K562 (cell line): Measurements from ENCODE around the gene PDCD11. TPM values are rescaled to one million over a fixed set of nuclear protein-coding genes. Genes with fewer than 3 reads are reported as not detected.

ENCODE experiments used
- ATAC-seq: fragments of 200-7000 bp; cut with Tn5 transposase; 3 replicates; pipeline ENCODE4 v1.9.1; 2020; ENCODE audit warnings: moderate library complexity
- BruUV-seq: library from RNA; stranded (reverse); fragments of 400-500 nt; replicated peaks from 2 replicates; lab custom pipeline; 2021; lab: Mats Ljungman, UMichigan
- CTCF ChIA-PET: fragments of 300-600 bp; formaldehyde crosslinking; extraction: SDS; loops from one replicate; lab custom pipeline; 2021; ENCODE audit warnings: low intra/inter-chr PET ratio; lab: Yijun Ruan, JAX
- POLR2A ChIA-PET: fragments of 300-600, 350-650 bp; sonication (Branson Sonifier 250); formaldehyde crosslinking; extraction: SDS; loops from one replicate; lab custom pipeline; 2021; ENCODE audit warnings: antibody characterized with exemption, inconsistent platforms; lab: Yijun Ruan, JAX
- DNase-seq, 4 experiments: peaks; one replicate each; pipeline versions ENCODE4 v3.0.0 to v3.0.0-alpha.2; 2011 to 2018; ENCODE audit warnings: low spot score in 3 of 4, mixed read lengths in 3 of 4; ENCODE audit errors: extremely low read depth in 1 of 4
- FAIRE-seq: peaks from 2 replicates; lab custom pipeline; 2011; peaks lifted over from hg19 to GRCh38; lab: Jason Lieb, UNC
- H2AFZ ChIP-seq: 2 replicates; pipeline ENCODE4 v1.6.0; 2011; ENCODE audit warnings: low read depth, low read length, control low read depth, inconsistent platforms
- H3K27ac ChIP-seq: fragments of 200-600 bp; 3 replicates; pipeline ENCODE4 v1.8.0; 2011; ENCODE audit warnings: low read depth, mild to moderate bottlenecking, control low read depth, inconsistent platforms, low read length, moderate library complexity, mixed read lengths; ENCODE audit errors: extremely low read depth
- H3K27me3 ChIP-seq, 2 experiments: fragments of 300-600 bp in 1 of 2; 2 replicates in 1 of 2; 3 replicates in 1 of 2; pipeline versions ENCODE4 v1.6.0 to v1.8.0; 2011; ENCODE audit warnings: inconsistent platforms in 2 of 2, low read length in 2 of 2, mild to moderate bottlenecking in 1 of 2, mixed read lengths in 1 of 2, moderate library complexity in 1 of 2; ENCODE audit not compliant: control insufficient read depth in 2 of 2, insufficient read depth in 2 of 2
- H3K36me3 ChIP-seq: fragments of 300-600 bp; 3 replicates; pipeline ENCODE4 v1.8.0; 2011; ENCODE audit warnings: mild to moderate bottlenecking, low read length, inconsistent platforms; ENCODE audit not compliant: control insufficient read depth, insufficient read depth
- H3K4me1 ChIP-seq, 2 experiments: fragments of 200-600 bp in 1 of 2; replicated peaks in 1 of 2; 2 replicates in 1 of 2; 3 replicates in 1 of 2; pipeline versions ENCODE4 v1.5.1 to v1.8.0; 2011; ENCODE audit warnings: inconsistent platforms in 2 of 2, low read length in 2 of 2, mild to moderate bottlenecking in 1 of 2, mixed read lengths in 1 of 2, moderate library complexity in 1 of 2; ENCODE audit not compliant: control insufficient read depth in 2 of 2, insufficient read depth in 2 of 2
- H3K4me2 ChIP-seq: 2 replicates; pipeline ENCODE4 v1.6.1; 2011; ENCODE audit warnings: low read length, control low read depth, inconsistent platforms, mixed read lengths; ENCODE audit not compliant: insufficient read depth
- H3K4me3 ChIP-seq: fragments of 200-600 bp; sonication (generic), shearing (Covaris generic); 2 replicates; pipeline ENCODE4 v1.5.1; 2016; ENCODE audit warnings: control low read depth, inconsistent platforms
- H3K79me2 ChIP-seq: fragments of 200-600 bp; 3 replicates; pipeline ENCODE4 v1.8.0; 2011; ENCODE audit warnings: low read length, inconsistent platforms; ENCODE audit not compliant: control insufficient read depth, insufficient read depth
- H3K9ac ChIP-seq, 2 experiments: 2 replicates each; pipeline versions ENCODE4 v1.6.0 to v1.6.1; 2011; ENCODE audit warnings: low read depth in 2 of 2, low read length in 2 of 2, control low read depth in 1 of 2, inconsistent platforms in 1 of 2, mild to moderate bottlenecking in 1 of 2, mixed read lengths in 1 of 2; ENCODE audit not compliant: insufficient read depth in 1 of 2
- H3K9me1 ChIP-seq: one replicate; pipeline ENCODE4 v1.6.0; 2011; ENCODE audit warnings: inconsistent platforms, mild to moderate bottlenecking, low read length, moderate library complexity; ENCODE audit not compliant: control insufficient read depth, insufficient read depth
- H3K9me3 ChIP-seq: replicated peaks from 2 replicates; pipeline ENCODE4 v1.5.1; 2011; ENCODE audit warnings: low read depth, low read length, inconsistent platforms; ENCODE audit not compliant: control insufficient read depth, insufficient read depth
- H4K20me1 ChIP-seq: replicated peaks from 2 replicates; pipeline ENCODE4 v1.6.1; 2011; ENCODE audit warnings: low read length, inconsistent platforms, mixed read lengths; ENCODE audit not compliant: control insufficient read depth, insufficient read depth
- AFF4 ChIP-seq: sonication (generic); formaldehyde crosslinking; IDR thresholded peaks from 2 replicates; pipeline ENCODE4 v1.8.0; 2023; ENCODE audit warnings: mild to moderate bottlenecking, missing genetic modification reagents
- COPS2 ChIP-seq: fragments of 450-650 bp; conservative IDR thresholded peaks from 2 replicates; pipeline ENCODE4 v1.6.1; 2016; ENCODE audit warnings: mild to moderate bottlenecking, moderate library complexity
- DACH1 ChIP-seq: fragments of 450-650 bp; IDR thresholded peaks from 2 replicates; pipeline ENCODE4 v1.6.1; 2018; ENCODE audit not compliant: partially characterized antibody
- HCFC1 ChIP-seq: IDR thresholded peaks from 2 replicates; pipeline ENCODE4 v1.6.1; 2012; ENCODE audit warnings: low read depth, low read length, improper control_type of control experiment
- HNRNPH1 ChIP-seq: fragments of 200-400 bp; formaldehyde crosslinking; optimal IDR thresholded peaks from 2 replicates; pipeline ENCODE3; 2017; ENCODE audit warnings: low read depth, mild to moderate bottlenecking, low read length, moderate library complexity
- HSF4 ChIP-seq: fragments of 250-450 bp; sonication (Bioruptor Pico); IDR thresholded peaks from 2 replicates; pipeline ENCODE4 v2.1.2; 2022; ENCODE audit warnings: mild to moderate bottlenecking, moderate library complexity, borderline replicate concordance
- NFIX ChIP-seq: fragments of 250-450 bp; sonication (Bioruptor Pico); IDR thresholded peaks from 2 replicates; pipeline ENCODE4 v1.4.0; 2020; ENCODE audit warnings: low read depth, mild to moderate bottlenecking, moderate library complexity
- SPI1 ChIP-seq: IDR thresholded peaks from 2 replicates; pipeline ENCODE4 v1.6.1; 2011; ENCODE audit warnings: low read depth, low read length, control low read depth, borderline replicate concordance
- TCF3 ChIP-seq: sonication (generic); formaldehyde crosslinking; IDR thresholded peaks from 2 replicates; pipeline ENCODE4 v1.4.0; 2020; ENCODE audit warnings: mild to moderate bottlenecking, missing genetic modification reagents
- TFAP4 ChIP-seq: sonication (generic); formaldehyde crosslinking; IDR thresholded peaks from 2 replicates; pipeline ENCODE4 v1.8.0; 2022; ENCODE audit warnings: missing genetic modification reagents, mild to moderate bottlenecking, moderate library complexity, borderline replicate concordance
- THAP7 ChIP-seq: fragments of 250-450 bp; sonication (Bioruptor Pico); IDR thresholded peaks from 2 replicates; pipeline ENCODE4 v1.5.0; 2021
- ZKSCAN1 ChIP-seq: fragments of 150-350 bp; IDR thresholded peaks from 2 replicates; pipeline ENCODE4 v1.6.1; 2016; ENCODE audit warnings: low read depth, low read length
- ZNF121 ChIP-seq: sonication (generic); formaldehyde crosslinking; conservative IDR thresholded peaks from 2 replicates; pipeline ENCODE4 v1.8.0; 2022; ENCODE audit warnings: missing genetic modification reagents
- ZNF232 ChIP-seq: sonication (generic); formaldehyde crosslinking; IDR thresholded peaks from 2 replicates; pipeline ENCODE4 v1.8.0; 2022; ENCODE audit warnings: mild to moderate bottlenecking, missing genetic modification reagents
- ZNF3 ChIP-seq: fragments of 250-450 bp; sonication (Bioruptor Pico); IDR thresholded peaks from 2 replicates; pipeline ENCODE4 v1.5.0; 2021; ENCODE audit warnings: mild to moderate bottlenecking, moderate library complexity
- ZNF444 ChIP-seq: fragments of 250-450 bp; sonication (Bioruptor Pico); IDR thresholded peaks from 2 replicates; pipeline ENCODE4 v1.4.0; 2020; ENCODE audit warnings: mild to moderate bottlenecking, moderate library complexity
- WGBS: fragments of 100-300 bp; shearing (Covaris generic); methylation state at CpG from one replicate; pipeline ENCODE4 v1.1.6; 2016; ENCODE audit warnings: low coverage, mixed read lengths; ENCODE audit not compliant: insufficient coverage; ENCODE audit errors: missing lambda C conversion rate; 5-methylcytosine and 5-hydroxymethylcytosine counted together
- in situ Hi-C: fragments of 300-500 bp; cut with MboI; formaldehyde crosslinking; loops from 4 replicates; pipeline ENCODE4 v1.15.0; 2018; ENCODE audit warnings: inconsistent platforms, mixed read lengths
- intact Hi-C: fragments of 100-400 bp; cut with micrococcal nuclease; formaldehyde crosslinking; loops from 2 replicates; pipeline ENCODE4 v1.14.2; 2022
- polyA plus RNA-seq, 8 experiments: library from polyadenylated mRNA; depleted of rRNA in 4 of 8; stranded (reverse) in 5 of 8; unstranded in 3 of 8; fragments of >200 nt; fragmentation: Nextera tagmentation in 2 of 8; fragmentation: Illumina TruSeq in 1 of 8; extraction: Ambion mirVana in 2 of 8; extraction: Trizol in 1 of 8; gene quantifications; 2 replicates each; pipeline versions ENCODE4 v1.2.1 to v1.2.3, GENCODE V29; 2011 to 2014; ENCODE audit warnings: inconsistent platforms in 1 of 8, missing spikeins in 1 of 8
- total RNA-seq, 7 experiments: library from RNA; depleted of rRNA in 6 of 7; stranded (reverse); fragments of >200 nt in 6 of 7; fragmentation: Illumina TruSeq in 2 of 7; extraction: Trizol in 2 of 7; gene quantifications; 2 replicates each; pipeline versions ENCODE4 v1.2.1 to v1.2.3, GENCODE V29; 2011 to 2021; ENCODE audit warnings: low replicate concordance in 1 of 7

Gene PDCD11
- total and polyA plus RNA-seq, 9 of the 15 experiments (the other 6 are each of a cell fraction or from before 2014, with no cell fraction given) = 14.8 to 73.8 (median 50.0) TPM

DNA sequence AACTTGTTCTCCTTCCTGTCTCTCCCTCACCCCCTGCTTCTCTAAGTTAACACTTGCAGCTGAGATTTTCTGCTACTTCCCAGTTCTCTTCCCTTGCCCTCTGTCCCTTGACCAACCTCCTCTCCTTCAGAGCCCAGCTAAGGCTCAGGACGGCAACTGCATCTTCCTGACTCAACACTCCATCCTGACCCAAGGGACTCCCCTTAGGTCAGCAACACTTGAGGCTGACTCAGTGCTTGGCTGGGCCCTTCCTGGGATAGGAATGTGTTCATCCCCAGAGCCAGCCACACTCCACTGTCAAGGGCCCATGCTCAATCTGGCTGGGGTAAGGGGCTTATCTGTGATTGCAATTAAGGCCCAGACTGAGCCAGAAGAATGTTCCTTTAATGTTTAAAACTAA, 52.3 kb downstream of the PDCD11 start:
- intact Hi-C loops (no loop called here), in situ Hi-C loops (no loop called here)
- WGBS = 57% methylated on average over 1 of the region's 1 CpG
- Histone ChIP-seq H3K79me2 (no peaks in the 10 kb centered on the region), H3K9me3 (no peaks in the 10 kb centered on the region), H3K4me3 (no peak overlapping the region), H3K9me1 (no peaks in the 10 kb centered on the region), H3K9ac (no peak overlapping the region), H3K4me1 (peaks cover 2 to 21% of the 10 kb centered on the region in 2 experiments; a peak in 3 of 5 replicates), H3K4me2 (no peak overlapping the region), H2AFZ (no peak overlapping the region), H3K27ac (no peak overlapping the region), H3K36me3 (peaks cover 41% of the 10 kb centered on the region; the same call in 2 of the 3 replicates), H3K27me3 (no peaks in the 10 kb centered on the region), H4K20me1 (0 out of 2 replicates have a peak, but pooled peaks cover 3% of the 10 kb centered on the region)
- no peak for FAIRE-seq
- CTCF ChIA-PET = no interaction called here
- no peak for DNase-seq
- no peak for ATAC-seq
- no peak for TF ChIP-seq ZNF232 (CRISPR knock-in tag)
- no peak for TF ChIP-seq HSF4 (CRISPR knock-in tag)
- no peak for TF ChIP-seq TCF3 (CRISPR knock-in tag)
- TF ChIP-seq HCFC1 = no peak
- no peak for TF ChIP-seq NFIX (CRISPR knock-in tag)
- TF ChIP-seq THAP7 = no peak
- TF ChIP-seq DACH1 = no peak
- no peak for TF ChIP-seq AFF4 (CRISPR knock-in tag)
- TF ChIP-seq COPS2 = no peak
- no peak for TF ChIP-seq HNRNPH1
- no peak for TF ChIP-seq ZNF444 (CRISPR knock-in tag)
- no peak for TF ChIP-seq ZNF121 (CRISPR knock-in tag)
- TF ChIP-seq TFAP4 (CRISPR knock-in tag) = no peak
- no peak for TF ChIP-seq ZKSCAN1
- TF ChIP-seq SPI1 = no peak
- no peak for TF ChIP-seq ZNF3 (CRISPR knock-in tag)
- POLR2A ChIA-PET = no interaction called here
- no TSS peak for BruUV-seq
